ENCODE data around the gene ADGRL3. TPM values are rescaled to one million over a fixed set of nuclear protein-coding genes. Genes with fewer than 3 reads are reported as not detected.

ADGRL3 gene
- polyA plus RNA-seq, 1 experiment = 0.35 TPM

DNA sequence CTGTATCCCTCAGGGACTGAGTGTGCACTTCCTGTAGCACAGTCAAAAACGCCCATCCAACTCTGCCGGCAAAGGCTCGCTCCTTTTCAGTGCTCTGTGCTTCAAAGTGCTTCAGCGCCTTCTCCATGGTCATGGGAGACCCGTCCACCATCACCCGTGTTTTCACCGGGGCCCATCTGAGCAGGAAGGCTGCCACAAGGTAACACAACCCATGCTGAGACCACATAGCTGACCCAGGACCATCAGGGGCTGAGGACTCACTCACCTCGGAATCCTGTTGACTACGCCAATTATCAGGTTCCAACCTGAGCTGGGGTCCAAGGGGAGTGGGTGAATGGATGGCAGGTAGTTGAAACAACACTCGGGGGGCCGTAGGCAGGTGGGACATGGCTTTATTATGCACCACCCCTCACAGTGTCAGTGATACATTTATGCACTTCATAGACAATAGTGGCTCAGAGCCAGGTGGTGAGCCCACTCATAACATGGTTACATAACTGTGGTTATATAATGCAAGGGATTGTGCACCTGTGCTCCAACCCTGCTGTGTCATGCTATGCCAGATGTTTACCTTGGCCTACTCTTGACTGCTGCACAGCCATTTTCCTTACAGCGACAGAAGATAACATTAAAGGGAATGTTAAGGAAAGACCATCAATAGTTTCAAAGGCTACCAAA, 227.8 kb downstream of the ADGRL3 start:
- no peak for TF ChIP-seq CTCF (IDR thresholded peaks at IDR 0.05; ENCODE audit: low read depth, low read length)
- Histone ChIP-seq H3K4me3 (ENCODE audit: low read depth, low read length) (no peak overlapping the region), H3K9me3 (ENCODE audit: control insufficient read depth, insufficient read depth, low read length) (no peaks in the 10 kb centered on the region), H3K27me3 (ENCODE audit: control insufficient read depth, insufficient read depth, low read length) (no peaks in the 10 kb centered on the region), H3K27ac (ENCODE audit: low read depth, low read length) (no peak overlapping the region)
- ChIA-PET POLR2A (no interaction called here), CTCF (no interaction called here)
- DNase-seq (ENCODE audit: low read depth, low spot score) = no peak

GRCh38 chr4:61428950-61429349, 228.8 kb downstream of the ADGRL3 start:
- no peak overlapping the region for H3K27ac ChIP-seq (ENCODE audit: low read depth, low read length)
- ChIA-PET POLR2A (no interaction called here), CTCF (no interaction called here)
- H3K9me3 ChIP-seq (ENCODE audit: control insufficient read depth, insufficient read depth, low read length) = no peaks in the 10 kb centered on the region
- DNase-seq (ENCODE audit: low read depth, low spot score) = no peak
- no peaks in the 10 kb centered on the region for H3K27me3 ChIP-seq (ENCODE audit: control insufficient read depth, insufficient read depth, low read length)
- no peak for TF ChIP-seq CTCF (IDR thresholded peaks at IDR 0.05; ENCODE audit: low read depth, low read length)
- H3K4me3 ChIP-seq (ENCODE audit: low read depth, low read length) = no peak overlapping the region

DNA sequence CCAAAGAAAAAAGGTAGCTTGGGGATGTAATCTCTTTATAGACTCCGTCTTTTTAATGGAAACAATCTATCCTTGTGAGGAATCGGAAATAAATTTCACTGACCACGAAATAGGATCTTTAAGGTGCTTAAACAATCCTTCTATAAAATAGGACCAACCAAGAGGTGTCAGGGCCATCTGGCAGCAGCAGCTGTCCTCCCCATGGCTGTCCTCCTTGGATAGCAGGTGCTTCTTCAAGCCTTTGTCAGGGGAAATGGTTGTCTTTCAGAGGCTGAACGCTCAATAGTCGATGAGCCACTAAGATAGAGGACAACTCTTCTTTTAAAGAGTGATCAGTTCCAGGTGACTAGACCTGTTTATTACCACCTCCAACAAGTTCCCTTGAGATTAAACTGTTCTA, 231.0 kb downstream of the ADGRL3 start:
- POLR2A ChIA-PET = no interaction called here
- CTCF ChIA-PET = no interaction called here
- Histone ChIP-seq H3K27me3 (ENCODE audit: control insufficient read depth, insufficient read depth, low read length) (no peaks in the 10 kb centered on the region), H3K9me3 (ENCODE audit: control insufficient read depth, insufficient read depth, low read length) (no peaks in the 10 kb centered on the region), H3K4me3 (ENCODE audit: low read depth, low read length) (no peak overlapping the region), H3K27ac (ENCODE audit: low read depth, low read length) (no peak overlapping the region)
- TF ChIP-seq CTCF (IDR thresholded peaks at IDR 0.05; ENCODE audit: low read depth, low read length) = no peak
- no peak for DNase-seq (ENCODE audit: low read depth, low spot score)

DNA sequence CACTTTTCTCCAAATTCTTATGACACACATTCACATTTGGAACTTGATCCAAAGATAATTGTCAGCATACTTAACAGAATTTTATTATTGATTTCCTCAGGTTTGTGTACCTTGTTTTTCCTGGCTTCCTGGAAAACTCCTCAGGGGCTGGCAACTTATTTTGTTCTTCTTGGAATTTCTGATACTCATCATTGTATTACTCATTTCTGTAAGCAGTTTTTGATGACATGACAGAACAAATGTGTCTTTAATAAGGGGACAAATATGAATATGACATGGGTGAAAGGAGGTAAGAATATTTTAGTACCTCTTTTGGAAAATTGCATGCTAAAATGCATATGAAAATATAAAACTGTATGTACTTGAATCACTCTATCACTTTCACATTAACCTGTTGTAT, 237.8 kb downstream of the ADGRL3 start:
- Histone ChIP-seq H3K4me3 (ENCODE audit: low read depth, low read length) (no peak overlapping the region), H3K27ac (ENCODE audit: low read depth, low read length) (no peak overlapping the region), H3K27me3 (ENCODE audit: control insufficient read depth, insufficient read depth, low read length) (no peaks in the 10 kb centered on the region), H3K9me3 (ENCODE audit: control insufficient read depth, insufficient read depth, low read length) (no peaks in the 10 kb centered on the region)
- no peak for DNase-seq (ENCODE audit: low read depth, low spot score)
- TF ChIP-seq CTCF (IDR thresholded peaks at IDR 0.05; ENCODE audit: low read depth, low read length) = no peak
- ChIA-PET POLR2A (no interaction called here), CTCF (no interaction called here)

GRCh38 chr4:61440321-61440720, 240.2 kb downstream of the ADGRL3 start:
- H3K27ac ChIP-seq (ENCODE audit: low read depth, low read length) = no peak overlapping the region
- no peaks in the 10 kb centered on the region for H3K9me3 ChIP-seq (ENCODE audit: control insufficient read depth, insufficient read depth, low read length)
- no peaks in the 10 kb centered on the region for H3K27me3 ChIP-seq (ENCODE audit: control insufficient read depth, insufficient read depth, low read length)
- no peak for DNase-seq (ENCODE audit: low read depth, low spot score)
- POLR2A ChIA-PET = no interaction called here
- no peak for TF ChIP-seq CTCF (IDR thresholded peaks at IDR 0.05; ENCODE audit: low read depth, low read length)
- no peak overlapping the region for H3K4me3 ChIP-seq (ENCODE audit: low read depth, low read length)
- CTCF ChIA-PET = no interaction called here
